Left lung (tissue), 10 donors: ENCODE results near the gene ATRN. TPM values are rescaled to one million over a fixed set of nuclear protein-coding genes. Genes with fewer than 3 reads are reported as not detected.

Experiments used
- ATAC-seq: fragments of 200-7000 bp; cut with Tn5 transposase; one replicate; pipeline ENCODE4 v1.9.1; 2020; ENCODE audit warnings: moderate library complexity
- DNase-seq, 4 donors: peaks; one replicate each; pipeline ENCODE4 v3.0.0-alpha.2; 2013 to 2020
- H3K27ac ChIP-seq, 2 donors: fragments of 200-600 bp; sonication (generic) in 1 of 2; one replicate each; pipeline versions ENCODE4 v1.5.0 to v1.8.0; 2020 to 2021
- H3K27me3 ChIP-seq, 2 donors: fragments of 200-600 bp; sonication (generic) in 1 of 2; one replicate each; pipeline versions ENCODE4 v1.5.0 to v1.8.0; 2020 to 2021
- H3K36me3 ChIP-seq, 2 donors: fragments of 200-600 bp; sonication (generic) in 1 of 2; one replicate each; pipeline versions ENCODE4 v1.5.0 to v1.8.0; 2020 to 2021
- H3K4me1 ChIP-seq, 2 donors: fragments of 200-600 bp; one replicate each; pipeline ENCODE4 v1.8.0; 2021
- H3K4me3 ChIP-seq, 2 donors: fragments of 200-600 bp; sonication (generic) in 1 of 2; one replicate each; pipeline versions ENCODE4 v1.5.0 to v1.8.0; 2020 to 2021; ENCODE audit warnings: mild to moderate bottlenecking in 1 of 2
- H3K9me3 ChIP-seq, 2 donors: fragments of 200-600 bp; sonication (generic) in 1 of 2; one replicate each; pipeline versions ENCODE4 v1.5.0 to v1.8.0; 2020 to 2021
- intact Hi-C, 2 donors: fragments of 100-400 bp; cut with DNase I; formaldehyde crosslinking; loops; one replicate each; pipeline versions ENCODE4 v1.11.2 to v1.14.2; 2022
- polyA plus RNA-seq, 6 donors: library from polyadenylated mRNA; unstranded; fragments of 120-200 nt; gene quantifications; one replicate each; pipeline ENCODE4 v1.2.1, GENCODE V29; 2013; ENCODE audit not compliant: insufficient read length in 6 of 6
- total RNA-seq, 2 donors: library from RNA; stranded (reverse); fragmentation: NEBNext Ultra II Directional; extraction: Animal tissue kit (Norgen Biotek cat#: 25700); gene quantifications; one replicate each; pipeline ENCODE4 v1.2.1, GENCODE V29; 2021
- TF ChIP-seq, protein P1 (sequence below), 2 donors: fragments of 200-600 bp; sonication (generic) in 1 of 2; IDR thresholded peaks; one replicate each; pipeline versions ENCODE4 v1.5.0 to v1.8.0; 2021; ENCODE audit warnings: antibody characterized with exemption in 2 of 2
- donor health status: DM: no; HTN: yes; CAD: no.
- donor health status: DM: no; HTN: no; CAD: no.

ATRN gene
- total and polyA plus RNA-seq, 8 donors: 28.8 to 39.5 (median 35.6) TPM

- H3K4me3 ChIP-seq: no peak overlapping the region
- H3K27me3 ChIP-seq: no peaks in the 10 kb centered on the region
- intact Hi-C loops: no loop called here
- ATAC-seq: no peak
- no peaks in the 10 kb centered on the region for H3K4me1 ChIP-seq
- no peaks in the 10 kb centered on the region for H3K9me3 ChIP-seq
- peaks cover 0 to 21% of the 10 kb centered on the region in 2 donors for H3K36me3 ChIP-seq
- no peak overlapping the region for H3K27ac ChIP-seq
- TF ChIP-seq, protein P1, sequence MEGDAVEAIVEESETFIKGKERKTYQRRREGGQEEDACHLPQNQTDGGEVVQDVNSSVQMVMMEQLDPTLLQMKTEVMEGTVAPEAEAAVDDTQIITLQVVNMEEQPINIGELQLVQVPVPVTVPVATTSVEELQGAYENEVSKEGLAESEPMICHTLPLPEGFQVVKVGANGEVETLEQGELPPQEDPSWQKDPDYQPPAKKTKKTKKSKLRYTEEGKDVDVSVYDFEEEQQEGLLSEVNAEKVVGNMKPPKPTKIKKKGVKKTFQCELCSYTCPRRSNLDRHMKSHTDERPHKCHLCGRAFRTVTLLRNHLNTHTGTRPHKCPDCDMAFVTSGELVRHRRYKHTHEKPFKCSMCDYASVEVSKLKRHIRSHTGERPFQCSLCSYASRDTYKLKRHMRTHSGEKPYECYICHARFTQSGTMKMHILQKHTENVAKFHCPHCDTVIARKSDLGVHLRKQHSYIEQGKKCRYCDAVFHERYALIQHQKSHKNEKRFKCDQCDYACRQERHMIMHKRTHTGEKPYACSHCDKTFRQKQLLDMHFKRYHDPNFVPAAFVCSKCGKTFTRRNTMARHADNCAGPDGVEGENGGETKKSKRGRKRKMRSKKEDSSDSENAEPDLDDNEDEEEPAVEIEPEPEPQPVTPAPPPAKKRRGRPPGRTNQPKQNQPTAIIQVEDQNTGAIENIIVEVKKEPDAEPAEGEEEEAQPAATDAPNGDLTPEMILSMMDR (IDR thresholded peaks at IDR 0.05): no peak
- no peak for DNase-seq
Observed at GRCh38 chr20:3545401-3545925, 74.6 kb downstream of the ATRN start.

DNA sequence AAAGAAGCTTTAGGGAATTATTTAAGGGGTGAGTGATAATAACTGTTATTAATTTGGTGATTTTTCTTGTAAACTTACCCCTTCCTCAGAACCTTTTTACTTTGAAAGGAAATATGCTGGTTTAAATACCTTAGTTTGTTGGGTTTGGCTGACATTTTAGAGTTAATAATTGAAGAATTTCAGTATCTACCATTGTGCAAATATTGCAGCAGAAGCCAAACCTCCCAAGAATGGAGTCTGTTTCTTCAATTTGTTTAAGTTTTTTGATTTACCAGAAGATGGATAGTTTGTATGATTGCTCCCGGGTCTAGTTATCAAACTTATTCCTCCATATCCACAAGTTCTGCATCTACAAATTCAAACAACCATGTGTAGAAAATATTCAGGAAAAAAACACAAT, 77.1 kb downstream of the ATRN start:
- H3K27ac ChIP-seq: no peak overlapping the region
- TF ChIP-seq, protein P1 (IDR thresholded peaks at IDR 0.05): no peak
- ATAC-seq (no peak), DNase-seq (no peak)
- H3K27me3 ChIP-seq: no peaks in the 10 kb centered on the region
- H3K36me3 ChIP-seq: peaks cover 0 to 24% of the 10 kb centered on the region in 2 donors
- H3K9me3 ChIP-seq: no peaks in the 10 kb centered on the region
- H3K4me3 ChIP-seq: no peak overlapping the region
- no peaks in the 10 kb centered on the region for H3K4me1 ChIP-seq
- intact Hi-C loops: no loop called here

- no peak for ATAC-seq
- no peak overlapping the region for H3K4me3 ChIP-seq
- TF ChIP-seq, protein P1 (IDR thresholded peaks at IDR 0.05): no peak
- H3K36me3 ChIP-seq: peaks cover 0 to 24% of the 10 kb centered on the region in 2 donors
- no peaks in the 10 kb centered on the region for H3K27me3 ChIP-seq
- no peak for DNase-seq
- intact Hi-C loops: no loop called here
- peaks cover 0 to 9% of the 10 kb centered on the region in 2 donors for H3K4me1 ChIP-seq
- H3K27ac ChIP-seq: no peak overlapping the region
- no peaks in the 10 kb centered on the region for H3K9me3 ChIP-seq
Observed at GRCh38 chr20:3550837-3551236, 80.0 kb downstream of the ATRN start.

DNA sequence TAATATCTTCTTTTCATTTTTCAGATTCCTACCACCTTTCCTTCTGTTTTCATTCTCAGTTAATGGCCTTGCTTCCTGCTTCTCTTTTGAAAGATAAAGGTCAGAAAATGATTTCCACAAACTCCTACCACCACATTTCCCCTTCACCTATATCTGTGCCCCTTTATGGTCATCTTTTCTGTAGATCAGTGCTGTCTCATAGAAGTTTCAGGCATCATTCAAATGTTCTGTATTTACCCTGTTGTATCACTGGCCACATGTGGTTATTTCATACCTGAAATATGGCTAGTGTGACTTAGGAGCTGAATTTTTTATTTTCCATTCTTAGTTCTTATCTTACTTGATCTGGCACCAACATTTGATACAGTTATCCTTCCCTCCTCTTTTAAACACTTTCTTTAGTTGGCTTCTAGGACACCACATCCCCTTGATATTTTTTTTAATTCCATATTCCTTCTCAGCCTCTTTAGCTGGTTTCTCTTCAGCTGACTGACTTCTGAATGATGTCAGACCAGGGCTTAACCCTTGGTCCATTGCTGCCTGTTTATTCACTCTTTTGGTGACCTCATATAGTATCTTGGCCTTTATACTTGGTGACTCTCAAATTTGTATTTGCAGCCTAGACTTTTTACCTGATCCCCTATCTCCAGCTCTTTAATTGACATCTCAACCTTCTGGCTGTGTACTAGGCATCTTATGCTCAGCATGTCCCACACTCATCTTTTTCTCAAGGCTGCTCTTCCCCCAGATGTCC, 81.0 kb downstream of the ATRN start:
- Histone ChIP-seq H3K4me3 (no peak overlapping the region), H3K9me3 (no peaks in the 10 kb centered on the region), H3K27ac (no peak overlapping the region), H3K4me1 (peaks cover 0 to 13% of the 10 kb centered on the region in 2 donors), H3K27me3 (no peaks in the 10 kb centered on the region), H3K36me3 (peaks cover 0 to 24% of the 10 kb centered on the region in 2 donors)
- TF ChIP-seq, protein P1 (IDR thresholded peaks at IDR 0.05): no peak
- ATAC-seq (no peak), DNase-seq (no peak)
- intact Hi-C loops: no loop called here

GRCh38 chr20:3553663-3554062, 82.8 kb downstream of the ATRN start:
- DNase-seq (no peak), ATAC-seq (peak; percentile 72)
- TF ChIP-seq, protein P1 (IDR thresholded peaks at IDR 0.05): no peak
- Histone ChIP-seq H3K27me3 (no peaks in the 10 kb centered on the region), H3K9me3 (no peaks in the 10 kb centered on the region), H3K36me3 (peaks cover 0 to 19% of the 10 kb centered on the region in 2 donors), H3K27ac (no peak overlapping the region), H3K4me1 (peaks cover 0 to 15% of the 10 kb centered on the region in 2 donors), H3K4me3 (no peak overlapping the region)
- intact Hi-C loops: no loop called here
